Prostate gland (tissue), 2 donors: ENCODE results near the gene FAIM2. TPM values are rescaled to one million over a fixed set of nuclear protein-coding genes. Genes with fewer than 3 reads are reported as not detected.

Source experiments
- DNase-seq: peaks from one replicate; pipeline ENCODE4 v3.0.0-alpha.2; 2019; ENCODE audit warnings: low spot score
- H3K27ac ChIP-seq, 2 donors: fragments of 200-600 bp; sonication (generic); 2 replicates each; pipeline ENCODE4 v1.5.1; 2017 to 2019
- H3K27me3 ChIP-seq: fragments of 200-600 bp; sonication (generic); replicated peaks from 2 replicates; pipeline ENCODE4 v1.5.1; 2019; ENCODE audit not compliant: insufficient read depth
- H3K36me3 ChIP-seq, 2 donors: fragments of 200-600 bp; sonication (generic); 1 replicate in 1 of 2; 2 replicates in 1 of 2; pipeline versions ENCODE4 v1.5.1 to v1.8.1; 2017 to 2019
- H3K4me1 ChIP-seq: fragments of 200-600 bp; sonication (generic); replicated peaks from 2 replicates; pipeline ENCODE4 v1.5.1; 2019
- H3K4me3 ChIP-seq, 2 donors: fragments of 200-600 bp; sonication (generic); 2 replicates each; pipeline ENCODE4 v1.5.1; 2017 to 2019
- H3K9me3 ChIP-seq: fragments of 200-600 bp; sonication (generic); 2 replicates; pipeline ENCODE4 v1.5.1; 2017
- POLR2A ChIP-seq: fragments of 450-650 bp; IDR thresholded peaks from one replicate; pipeline ENCODE4 v1.6.1; 2016; ENCODE audit warnings: antibody characterized with exemption, mild to moderate bottlenecking
- POLR2AphosphoS5 ChIP-seq: sonication (generic); formaldehyde crosslinking; IDR thresholded peaks from one replicate; pipeline ENCODE4 v1.6.1; 2017; ENCODE audit warnings: antibody characterized with exemption
- WGBS: methylation state at CpG from one replicate; pipeline ENCODE4 v1.1.5; 2018; 5-methylcytosine and 5-hydroxymethylcytosine counted together
- intact Hi-C: fragments of 100-400 bp; cut with DNase I; formaldehyde crosslinking; loops from one replicate; pipeline ENCODE4 v1.14.2; 2022
- total RNA-seq, 2 donors: library from RNA; depleted of rRNA; stranded (reverse); fragments of >200 nt; gene quantifications; one replicate each; pipeline ENCODE4 v1.1.0, GENCODE V29; 2016
- TF ChIP-seq, protein P1 (sequence below), 4 experiments: fragments of 200-600 bp in 2 of 4; fragments of 450-650 bp in 2 of 4; sonication (generic) in 2 of 4; IDR thresholded peaks; 1 replicate in 3 of 4; 2 replicates in 1 of 4; pipeline ENCODE4 v1.5.1; 2016 to 2019; ENCODE audit warnings: antibody characterized with exemption in 4 of 4, mild to moderate bottlenecking in 2 of 4, moderate library complexity in 2 of 4

FAIM2 gene
- total RNA-seq, 2 donors from 2014 or later: 2.8 to 12.0 TPM

DNA sequence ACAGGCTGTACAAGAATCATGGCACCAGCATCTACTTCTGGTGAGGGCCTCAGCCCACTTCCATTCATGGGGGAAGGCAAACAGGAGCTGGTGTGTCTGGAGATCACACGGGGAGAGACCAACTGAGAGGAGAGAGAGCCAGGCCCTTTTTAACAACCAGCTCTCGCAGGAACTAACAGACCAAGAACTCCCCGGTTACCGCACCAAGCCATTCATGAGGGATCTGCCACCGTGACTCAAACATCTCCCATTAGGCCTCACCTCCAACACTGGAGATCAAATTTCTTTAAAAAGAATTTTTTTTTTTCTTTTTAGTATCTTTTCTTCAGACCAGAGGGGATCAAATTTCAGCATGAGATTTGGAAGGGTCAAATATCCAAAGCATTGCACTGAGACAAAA lies 30.1 kb upstream of the FAIM2 start:
- Histone ChIP-seq H3K27me3 (no peaks in the 10 kb centered on the region), H3K27ac (no peak overlapping the region), H3K4me1 (no peaks in the 10 kb centered on the region), H3K4me3 (no peak overlapping the region), H3K36me3 (no peaks in the 10 kb centered on the region), H3K9me3 (no peaks in the 10 kb centered on the region)
- TF ChIP-seq POLR2AphosphoS5: no peak
- TF ChIP-seq, protein P1, sequence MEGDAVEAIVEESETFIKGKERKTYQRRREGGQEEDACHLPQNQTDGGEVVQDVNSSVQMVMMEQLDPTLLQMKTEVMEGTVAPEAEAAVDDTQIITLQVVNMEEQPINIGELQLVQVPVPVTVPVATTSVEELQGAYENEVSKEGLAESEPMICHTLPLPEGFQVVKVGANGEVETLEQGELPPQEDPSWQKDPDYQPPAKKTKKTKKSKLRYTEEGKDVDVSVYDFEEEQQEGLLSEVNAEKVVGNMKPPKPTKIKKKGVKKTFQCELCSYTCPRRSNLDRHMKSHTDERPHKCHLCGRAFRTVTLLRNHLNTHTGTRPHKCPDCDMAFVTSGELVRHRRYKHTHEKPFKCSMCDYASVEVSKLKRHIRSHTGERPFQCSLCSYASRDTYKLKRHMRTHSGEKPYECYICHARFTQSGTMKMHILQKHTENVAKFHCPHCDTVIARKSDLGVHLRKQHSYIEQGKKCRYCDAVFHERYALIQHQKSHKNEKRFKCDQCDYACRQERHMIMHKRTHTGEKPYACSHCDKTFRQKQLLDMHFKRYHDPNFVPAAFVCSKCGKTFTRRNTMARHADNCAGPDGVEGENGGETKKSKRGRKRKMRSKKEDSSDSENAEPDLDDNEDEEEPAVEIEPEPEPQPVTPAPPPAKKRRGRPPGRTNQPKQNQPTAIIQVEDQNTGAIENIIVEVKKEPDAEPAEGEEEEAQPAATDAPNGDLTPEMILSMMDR (IDR thresholded peaks at IDR 0.05): no peak
- TF ChIP-seq POLR2A: no peak
- WGBS: 71% methylated on average over 5 of the region's 5 CpGs
- intact Hi-C loops: no loop called here
- no peak for DNase-seq

DNA sequence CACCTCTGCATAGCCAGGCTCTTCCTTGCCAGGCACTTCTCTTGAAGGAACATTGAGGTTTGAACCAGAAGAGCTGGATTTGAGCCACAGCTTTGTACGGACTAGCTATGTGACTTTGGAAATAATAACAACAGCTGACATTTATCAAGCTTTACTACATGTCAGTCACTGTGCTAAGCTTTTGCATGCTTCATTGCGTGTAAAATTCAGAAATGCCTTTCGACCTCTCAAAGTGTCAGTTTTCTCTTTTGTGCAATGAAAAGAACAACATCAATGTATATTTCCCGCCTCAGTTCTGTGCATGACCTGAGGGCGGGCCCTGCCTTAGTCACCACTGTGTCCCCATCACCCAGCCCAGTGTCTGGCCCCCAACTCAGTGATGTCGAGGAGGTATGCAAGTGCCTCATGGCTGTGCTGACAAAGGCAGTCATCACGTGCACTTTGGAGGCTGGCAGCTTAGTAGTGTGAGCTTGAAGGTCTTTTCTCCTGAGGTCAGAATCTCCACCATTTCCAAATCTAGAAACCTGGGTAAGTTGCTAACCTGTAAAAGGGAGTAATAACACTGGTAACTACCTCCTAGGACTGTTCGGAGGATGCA lies 28.9 kb upstream of the FAIM2 start:
- no peak overlapping the region for H3K4me3 ChIP-seq
- no peaks in the 10 kb centered on the region for H3K4me1 ChIP-seq
- no peak for DNase-seq
- no peak overlapping the region for H3K27ac ChIP-seq
- H3K27me3 ChIP-seq: no peaks in the 10 kb centered on the region
- intact Hi-C loops: no loop called here
- 87% methylated on average over 8 of the region's 8 CpGs for WGBS
- H3K9me3 ChIP-seq: no peaks in the 10 kb centered on the region
- no peak for TF ChIP-seq POLR2AphosphoS5
- H3K36me3 ChIP-seq: no peaks in the 10 kb centered on the region

DNA sequence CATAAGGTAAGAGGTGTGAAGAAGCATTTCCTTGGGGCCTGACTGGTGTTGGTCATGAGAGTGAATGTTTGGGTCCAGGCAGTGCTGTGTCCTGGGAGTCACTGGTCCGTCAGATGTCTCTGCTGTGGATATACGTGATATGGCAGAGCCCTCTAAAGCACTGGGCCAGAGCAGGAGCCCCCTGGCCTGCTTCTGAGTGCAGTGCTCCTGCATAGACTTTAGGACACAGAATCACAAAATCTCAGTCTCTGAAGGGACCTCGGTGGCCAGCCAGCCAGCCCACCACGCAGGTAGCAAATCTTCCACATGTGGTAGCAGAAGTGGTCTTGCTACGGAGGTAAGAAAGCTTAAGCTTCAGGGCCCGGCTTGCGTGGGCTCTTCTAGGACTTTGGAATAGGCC lies 28.3 kb upstream of the FAIM2 start:
- Histone ChIP-seq H3K27ac (no peak overlapping the region), H3K4me3 (no peak overlapping the region), H3K36me3 (no peaks in the 10 kb centered on the region), H3K27me3 (no peaks in the 10 kb centered on the region), H3K4me1 (no peaks in the 10 kb centered on the region), H3K9me3 (no peaks in the 10 kb centered on the region)
- no peak for DNase-seq
- intact Hi-C loops: no loop called here
- WGBS: 69% methylated on average over 7 of the region's 7 CpGs
- no peak for TF ChIP-seq POLR2AphosphoS5
- TF ChIP-seq, protein P1 (IDR thresholded peaks at IDR 0.05): no peak

DNA sequence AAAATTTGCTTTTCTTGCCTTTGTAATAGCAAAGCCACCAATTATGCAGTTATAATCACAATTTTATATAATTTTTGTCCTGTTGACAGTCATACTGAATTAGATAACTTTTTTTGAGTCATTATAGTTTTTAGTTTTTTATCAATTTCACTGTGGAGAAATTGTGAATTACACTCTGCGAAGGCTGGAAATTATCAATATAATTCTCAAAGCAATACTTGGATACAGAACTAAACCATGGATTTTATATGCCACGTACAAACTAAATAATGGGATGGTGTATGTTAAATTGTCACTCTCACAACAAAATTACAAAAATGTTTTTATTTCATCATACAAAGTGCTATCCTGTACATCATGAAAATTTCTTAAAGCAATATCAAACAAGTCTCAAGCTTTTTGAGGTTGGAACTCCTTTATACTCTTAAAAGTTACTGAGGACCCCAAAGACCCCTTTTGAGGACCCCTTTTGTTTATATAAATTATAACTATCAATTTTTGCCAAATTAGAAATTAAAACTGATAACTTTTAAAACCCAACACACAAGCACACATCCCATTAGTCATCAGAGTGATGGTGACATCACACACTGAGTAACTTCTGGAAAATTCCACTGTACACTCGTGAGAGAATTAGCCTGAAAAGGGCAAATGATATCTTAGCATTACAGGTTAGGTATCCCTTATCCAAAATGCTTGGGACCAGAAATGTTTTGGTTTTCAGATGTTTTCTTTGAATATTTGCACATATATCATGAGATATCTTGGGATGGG lies 27.0 kb upstream of the FAIM2 start:
- WGBS: 81% methylated on average over 3 of the region's 3 CpGs
- no peak for DNase-seq

DNA sequence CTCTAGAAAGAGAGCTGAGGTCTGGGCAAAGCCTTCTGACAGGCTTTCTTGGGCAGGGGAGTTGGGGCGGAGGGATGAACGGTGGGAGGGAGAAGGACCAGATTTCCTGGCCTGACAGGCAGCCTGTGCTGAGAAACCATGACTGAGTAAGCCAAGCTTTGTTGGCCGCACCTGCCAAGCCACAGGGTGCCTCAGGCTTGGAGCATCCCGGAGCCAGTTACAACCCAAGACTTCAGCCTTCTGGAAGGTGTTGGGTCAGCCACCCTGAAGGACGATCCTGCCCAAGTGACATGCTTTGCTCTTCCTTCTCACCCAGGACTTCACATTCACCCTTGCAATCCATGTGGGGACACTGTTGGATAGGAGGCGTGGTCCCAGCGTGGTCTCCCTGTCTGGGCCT lies 25.9 kb upstream of the FAIM2 start:
- H3K36me3 ChIP-seq: no peaks in the 10 kb centered on the region
- H3K27me3 ChIP-seq: no peaks in the 10 kb centered on the region
- no peaks in the 10 kb centered on the region for H3K9me3 ChIP-seq
- H3K27ac ChIP-seq: no peak overlapping the region
- WGBS: 75% methylated on average over 7 of the region's 7 CpGs
- H3K4me1 ChIP-seq: no peaks in the 10 kb centered on the region
- H3K4me3 ChIP-seq: no peak overlapping the region
- intact Hi-C loops: no loop called here
- TF ChIP-seq, protein P1 (IDR thresholded peaks at IDR 0.05): no peak
- TF ChIP-seq POLR2AphosphoS5 (no peak), POLR2A (no peak)
- no peak for DNase-seq

More for the DNA sequence above, 27.0 kb upstream of the FAIM2 start:
- H3K27me3 ChIP-seq: no peaks in the 10 kb centered on the region
- no peak overlapping the region for H3K27ac ChIP-seq
- H3K4me3 ChIP-seq: no peak overlapping the region
- no peaks in the 10 kb centered on the region for H3K4me1 ChIP-seq
- TF ChIP-seq POLR2A: no peak
- TF ChIP-seq POLR2AphosphoS5: no peak
- TF ChIP-seq, protein P1 (IDR thresholded peaks at IDR 0.05): no peak
- intact Hi-C loops: no loop called here
- no peaks in the 10 kb centered on the region for H3K36me3 ChIP-seq
- no peaks in the 10 kb centered on the region for H3K9me3 ChIP-seq
